Parathyroid adenoma (tissue), 2 donors: ENCODE data around the gene DOCK7.
"Not testable (repeated sequence)": the region's sequence is repeated elsewhere in the genome, so short reads cannot be mapped to it uniquely, and the experiment has no call there.

Experiments
- H2AFZ ChIP-seq: fragments of 300-600 bp; sonication (generic); one replicate; pipeline ENCODE4 v1.7.0; 2017; ENCODE audit warnings: antibody characterized with exemption, mild to moderate bottlenecking
- H3K27ac ChIP-seq: fragments of 300-600 bp; sonication (generic); one replicate; pipeline ENCODE4 v1.7.0; 2017
- H3K27me3 ChIP-seq: fragments of 300-600 bp; sonication (generic); one replicate; pipeline ENCODE4 v1.7.0; 2017; ENCODE audit warnings: low read length; ENCODE audit not compliant: control insufficient read depth, insufficient read depth
- H3K36me3 ChIP-seq: fragments of 300-600 bp; sonication (generic); one replicate; pipeline ENCODE4 v1.7.0; 2017; ENCODE audit warnings: low read length; ENCODE audit not compliant: control insufficient read depth, insufficient read depth
- H3K4me1 ChIP-seq: fragments of 300-600 bp; sonication (generic); one replicate; pipeline ENCODE4 v1.7.0; 2017; ENCODE audit warnings: control low read depth
- H3K4me2 ChIP-seq: fragments of 300-600 bp; sonication (generic); one replicate; pipeline ENCODE4 v1.7.0; 2017; ENCODE audit warnings: low read length
- H3K4me3 ChIP-seq: fragments of 300-600 bp; sonication (generic); one replicate; pipeline ENCODE4 v1.7.0; 2017; ENCODE audit warnings: low read depth, low read length
- H3K79me2 ChIP-seq: fragments of 300-600 bp; sonication (generic); one replicate; pipeline ENCODE4 v1.7.0; 2017; ENCODE audit warnings: control low read depth
- H3K9ac ChIP-seq: fragments of 300-600 bp; sonication (generic); one replicate; pipeline ENCODE4 v1.7.0; 2017; ENCODE audit warnings: mild to moderate bottlenecking
- H3K9me3 ChIP-seq: fragments of 300-600 bp; sonication (generic); one replicate; pipeline ENCODE4 v1.7.0; 2017; ENCODE audit warnings: low read length; ENCODE audit not compliant: control insufficient read depth
- CTCF ChIP-seq: fragments of 300-600 bp; sonication (generic); IDR thresholded peaks from one replicate; pipeline ENCODE4 v1.7.0; 2017; ENCODE audit warnings: antibody characterized with exemption, mild to moderate bottlenecking
- donor health status: primary hyperparathyroidism.

Gene DOCK7

GRCh38 chr1:62722796-62723195 is 34.6 kb upstream of the DOCK7 start:
- no peaks in the 10 kb centered on the region for H3K27me3 ChIP-seq
- H3K4me1 ChIP-seq, result no peaks in the 10 kb centered on the region
- H3K9ac ChIP-seq, result no peak overlapping the region
- no peaks in the 10 kb centered on the region for H3K9me3 ChIP-seq
- H3K4me2 ChIP-seq, result no peak overlapping the region
- TF ChIP-seq CTCF, result no peak
- H3K36me3 ChIP-seq, result no peaks in the 10 kb centered on the region
- no peaks in the 10 kb centered on the region for H3K79me2 ChIP-seq
- H2AFZ ChIP-seq, result no peak overlapping the region
- no peak overlapping the region for H3K27ac ChIP-seq
- no peak overlapping the region for H3K4me3 ChIP-seq

- Histone ChIP-seq H3K36me3 (no peaks in the 10 kb centered on the region), H3K4me1 (no peaks in the 10 kb centered on the region), H3K79me2 (no peaks in the 10 kb centered on the region), H3K9ac (no peak overlapping the region), H3K27ac (no peak overlapping the region), H3K27me3 (no peaks in the 10 kb centered on the region), H3K9me3 (no peaks in the 10 kb centered on the region), H2AFZ (no peak overlapping the region), H3K4me2 (no peak overlapping the region), H3K4me3 (no peak overlapping the region)
- TF ChIP-seq CTCF, result no peak
Measured at GRCh38 chr1:62720946-62721554, 32.9 kb upstream of the DOCK7 start.

- H3K9ac ChIP-seq, H3K27me3 ChIP-seq, H3K4me2 ChIP-seq, H3K79me2 ChIP-seq, H3K9me3 ChIP-seq, H3K4me3 ChIP-seq, H2AFZ ChIP-seq, H3K36me3 ChIP-seq, H3K4me1 ChIP-seq, H3K27ac ChIP-seq: not testable (repeated sequence)
Measured at GRCh38 chr1:62718400-62718799, 30.2 kb upstream of the DOCK7 start.

GRCh38 chr1:62717483-62717882 is 29.3 kb upstream of the DOCK7 start:
- H3K9me3 ChIP-seq, result no peaks in the 10 kb centered on the region
- no peaks in the 10 kb centered on the region for H3K36me3 ChIP-seq
- no peak overlapping the region for H3K27ac ChIP-seq
- H3K79me2 ChIP-seq, result no peaks in the 10 kb centered on the region
- H3K9ac ChIP-seq, result no peak overlapping the region
- H3K4me3 ChIP-seq, result no peak overlapping the region
- no peaks in the 10 kb centered on the region for H3K27me3 ChIP-seq
- no peak overlapping the region for H3K4me2 ChIP-seq
- no peaks in the 10 kb centered on the region for H3K4me1 ChIP-seq
- no peak for TF ChIP-seq CTCF
- no peak overlapping the region for H2AFZ ChIP-seq

- H3K36me3 ChIP-seq, result no peaks in the 10 kb centered on the region
- H3K79me2 ChIP-seq, result no peaks in the 10 kb centered on the region
- no peak overlapping the region for H2AFZ ChIP-seq
- TF ChIP-seq CTCF, result no peak
- H3K4me3 ChIP-seq, result no peak overlapping the region
- H3K9me3 ChIP-seq, result no peaks in the 10 kb centered on the region
- H3K27ac ChIP-seq, result no peak overlapping the region
- H3K27me3 ChIP-seq, result no peaks in the 10 kb centered on the region
- H3K4me1 ChIP-seq, result no peaks in the 10 kb centered on the region
- no peak overlapping the region for H3K9ac ChIP-seq
- H3K4me2 ChIP-seq, result no peak overlapping the region
Measured at GRCh38 chr1:62716397-62716796, 28.2 kb upstream of the DOCK7 start.
